DLD1 (cell line): ENCODE results near the gene NCKAP5.
"Not testable (repeated sequence)": the region's sequence is repeated elsewhere in the genome, so short reads cannot be mapped to it uniquely, and the experiment has no call there.

ENCODE experiments used
- in situ Hi-C: cut with HindIII; loops from 2 replicates; pipeline ENCODE4 v1.10.0; 2017; ENCODE audit warnings: low sequenced_read_pairs

The NCKAP5 gene

DNA sequence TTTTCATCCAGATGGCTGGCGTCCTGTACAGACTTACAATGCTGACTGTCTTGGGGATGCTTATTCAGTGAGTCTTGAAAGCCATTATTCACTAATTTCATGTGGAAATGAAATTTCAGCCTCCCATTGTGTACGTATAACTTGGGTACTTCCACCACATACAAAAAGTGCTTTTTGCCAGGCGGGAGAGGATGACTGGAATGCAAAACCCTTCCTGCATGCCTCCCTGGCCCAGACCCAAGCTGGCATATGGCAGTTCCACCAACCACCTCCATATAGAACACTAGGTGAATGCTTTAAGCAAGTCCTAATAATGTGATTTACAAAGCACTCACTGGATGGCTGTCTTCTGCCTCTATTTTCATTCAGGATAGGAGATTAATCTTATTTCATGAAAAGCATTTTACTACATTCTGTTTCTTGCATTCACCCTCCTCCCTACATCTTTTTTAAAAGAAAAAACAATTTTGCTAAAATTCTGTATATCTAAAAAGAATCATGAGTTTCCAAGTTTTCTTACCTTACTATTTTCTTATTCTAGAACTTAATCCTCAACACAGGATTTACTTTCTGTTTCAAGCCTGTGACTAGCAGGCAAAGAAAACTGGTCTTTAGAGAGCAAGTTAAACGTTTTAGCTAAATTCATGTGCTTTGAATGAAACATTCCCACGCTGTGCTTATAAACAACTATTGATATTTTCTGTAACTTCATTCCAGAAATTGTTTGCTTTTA, 327.6 kb downstream of the NCKAP5 start:
- in situ Hi-C loops: no loop called here

DNA sequence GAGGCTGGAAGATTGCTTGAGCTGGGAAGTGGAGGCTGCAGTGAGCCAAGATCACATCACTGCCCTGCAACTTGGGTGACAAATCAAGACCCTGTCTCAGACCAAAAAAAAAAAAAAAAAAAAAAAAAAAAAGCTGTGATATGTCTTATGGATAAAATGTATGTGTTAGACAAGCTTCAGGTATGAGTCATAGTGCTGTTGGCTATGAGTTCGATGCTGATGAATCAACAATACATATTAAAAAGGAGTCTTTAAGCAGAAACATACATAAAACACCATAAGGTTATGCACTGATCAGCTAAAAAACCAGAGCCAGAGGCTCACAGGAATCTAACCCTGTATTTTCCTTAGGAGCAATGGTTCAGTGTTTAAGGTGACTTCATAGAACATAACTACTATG, 332.3 kb downstream of the NCKAP5 start:
- in situ Hi-C loops: no loop called here

DNA sequence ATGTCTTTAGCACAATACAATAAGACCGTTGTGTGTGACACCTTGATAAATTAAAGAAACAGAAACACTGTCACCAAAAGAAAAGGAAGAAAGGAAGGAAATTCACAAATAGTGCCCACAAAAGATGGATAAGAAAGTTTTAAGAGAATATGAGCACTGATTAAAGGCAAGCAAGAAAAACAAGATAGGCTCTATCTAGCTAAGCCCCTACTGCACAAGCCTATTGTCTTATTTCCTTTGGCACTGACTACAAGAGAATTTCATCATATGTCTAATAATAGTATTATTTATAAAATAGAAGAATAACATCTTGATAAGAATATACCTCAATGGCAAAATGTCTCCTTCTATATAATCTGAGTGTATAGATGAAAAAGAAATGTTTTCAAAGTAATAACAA, 335.7 kb downstream of the NCKAP5 start:
- in situ Hi-C loops: no loop called here

DNA sequence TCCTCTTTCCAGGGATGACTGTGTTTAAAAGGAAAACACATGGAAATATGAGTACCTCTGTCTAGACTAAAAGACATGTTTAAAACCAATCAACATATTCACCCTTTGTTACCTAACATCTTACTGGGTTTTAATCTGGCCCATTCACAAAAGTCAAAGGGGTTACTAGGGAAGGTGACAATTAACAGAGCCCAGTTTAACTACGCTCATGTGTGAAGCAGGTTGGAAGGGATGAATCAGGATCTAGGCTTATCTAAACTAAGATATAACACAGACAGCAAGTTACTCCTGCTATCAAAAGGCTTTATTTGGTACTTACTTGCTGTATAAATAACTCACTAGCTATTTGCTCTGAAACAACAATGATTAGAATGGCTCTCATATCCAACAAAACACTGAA, 337.0 kb downstream of the NCKAP5 start:
- in situ Hi-C loops: no loop called here

DNA sequence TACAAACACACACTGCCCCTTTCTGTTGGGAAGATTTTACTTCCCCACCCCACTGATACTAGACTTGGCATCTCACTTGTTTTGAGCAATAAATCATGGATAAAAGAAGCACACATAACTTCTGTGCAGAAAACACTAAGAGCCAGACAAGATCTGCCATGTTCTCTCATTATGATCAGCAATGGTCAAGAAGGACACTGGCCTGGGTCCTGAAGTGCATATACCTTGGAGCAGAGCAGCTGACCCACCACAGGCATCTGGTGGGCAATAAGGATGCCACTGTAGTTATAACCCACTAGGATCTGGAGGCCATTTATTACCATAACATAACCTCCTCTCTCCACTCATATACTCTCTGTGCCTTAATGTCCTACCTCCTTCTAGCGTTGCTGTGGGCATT, 338.3 kb downstream of the NCKAP5 start:
- in situ Hi-C loops: no loop called here

DNA sequence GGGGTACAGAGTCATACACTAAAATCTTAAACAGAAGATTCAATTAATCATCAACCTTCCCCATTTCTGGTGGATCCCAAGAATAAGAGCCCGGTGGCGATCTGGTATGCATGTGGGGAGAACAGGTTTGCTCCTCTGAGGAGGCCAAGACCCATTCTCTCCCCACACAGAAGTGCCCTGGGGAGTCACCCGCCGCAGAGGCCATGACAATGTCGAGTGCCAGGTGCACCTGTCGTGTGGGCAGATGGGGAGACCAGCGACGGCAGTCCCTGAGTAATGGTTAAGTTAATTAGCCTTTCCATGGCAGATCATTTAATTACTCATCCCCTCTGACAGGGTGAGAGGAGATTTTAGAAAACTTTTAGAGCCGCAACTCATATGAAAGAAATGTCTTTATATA, 345.0 kb downstream of the NCKAP5 start:
- in situ Hi-C loops: no loop called here

DNA sequence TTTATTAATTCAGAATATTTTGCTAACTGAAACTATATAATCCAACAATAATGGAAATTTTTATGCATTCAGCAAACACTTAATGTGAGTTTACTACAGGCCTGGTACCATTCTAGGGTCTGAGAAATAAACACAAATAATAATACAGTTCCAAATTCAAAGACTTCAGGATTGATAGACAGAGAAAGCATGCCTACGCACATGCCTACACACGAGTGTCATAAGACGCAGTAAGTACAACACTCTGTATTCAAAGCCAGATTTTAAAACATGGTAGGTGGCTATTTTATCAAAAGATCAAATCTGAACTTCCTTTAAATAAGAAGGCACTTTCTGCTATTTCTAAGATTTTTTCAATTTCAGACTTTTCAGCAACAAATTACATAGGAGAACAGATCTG, 346.9 kb downstream of the NCKAP5 start:
- in situ Hi-C loops: no loop called here

DNA sequence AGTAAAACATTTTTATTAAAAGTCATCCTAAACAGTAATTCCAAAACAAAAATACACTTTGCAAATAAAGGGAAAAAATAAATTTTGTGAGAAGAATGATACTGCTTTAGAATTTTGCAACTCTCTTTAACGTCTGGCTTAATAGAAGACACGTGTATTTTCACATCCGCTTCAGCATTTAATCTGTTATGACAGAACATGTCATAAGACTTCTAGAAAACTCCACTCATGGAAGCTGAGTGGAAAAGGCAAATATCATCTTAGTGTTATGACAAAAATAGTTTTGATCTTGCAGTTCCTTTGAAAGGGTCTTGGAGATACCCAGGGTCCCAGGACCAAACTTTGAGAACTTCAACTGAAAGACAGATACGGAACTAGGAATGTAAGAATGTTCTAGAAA, 350.1 kb downstream of the NCKAP5 start:
- in situ Hi-C loops: no loop called here

DNA sequence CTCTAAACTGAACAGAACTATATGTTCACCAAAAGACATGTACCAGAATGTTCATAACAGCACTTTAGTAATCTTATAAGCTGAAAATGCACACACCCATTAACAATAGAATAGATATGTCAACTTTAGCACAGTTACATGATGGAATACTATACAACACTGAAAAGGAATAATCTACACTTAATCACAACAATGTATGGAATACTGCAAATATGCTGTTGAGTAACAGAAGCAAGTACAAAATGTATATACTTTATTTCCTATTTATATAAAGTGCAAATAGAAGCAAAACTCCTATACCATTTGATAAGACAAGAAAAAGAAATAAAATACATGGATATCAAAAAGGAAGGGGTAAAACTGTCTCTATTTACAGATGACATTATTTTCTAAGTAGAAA, 352.8 kb downstream of the NCKAP5 start:
- in situ Hi-C loops: no loop called here

DNA sequence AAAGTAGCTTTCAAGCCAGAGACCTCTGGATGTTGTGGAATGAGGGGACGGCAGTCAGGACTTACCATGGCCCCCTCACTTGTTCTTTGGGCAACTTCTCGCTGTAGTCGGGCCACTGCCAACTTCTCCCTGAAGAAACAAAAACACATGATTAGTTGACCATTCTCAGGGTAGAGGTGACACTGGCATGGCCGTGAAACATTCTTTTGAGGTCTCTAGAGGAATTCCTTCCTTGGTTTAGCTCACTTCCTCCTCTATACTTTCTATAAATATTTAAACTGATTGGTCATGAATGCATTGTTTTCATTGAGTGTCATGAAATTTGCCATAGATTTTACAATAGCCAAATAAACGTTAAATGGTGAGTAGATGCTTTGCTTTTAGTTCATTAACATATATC, 354.6 kb downstream of the NCKAP5 start:
- in situ Hi-C loops: no loop called here

DNA sequence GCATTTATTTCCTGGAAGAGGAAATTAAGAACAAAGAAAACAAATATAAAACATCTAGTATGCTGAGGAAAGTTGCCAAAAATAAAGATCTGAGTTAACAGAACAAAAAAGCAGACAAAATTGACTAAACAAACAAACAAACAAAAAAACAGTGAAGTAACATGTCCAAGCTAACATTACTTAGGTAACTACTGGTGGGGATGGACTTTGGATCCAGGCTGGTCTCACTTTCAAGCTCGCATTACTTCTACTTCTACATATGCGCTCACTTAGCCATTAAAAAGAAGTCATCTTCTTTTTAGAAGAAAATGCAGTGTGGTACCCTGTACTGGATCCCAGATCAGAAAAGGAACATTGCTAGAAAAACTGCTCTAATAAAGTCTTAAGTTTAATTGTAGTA, 358.9 kb downstream of the NCKAP5 start:
- in situ Hi-C loops: no loop called here

DNA sequence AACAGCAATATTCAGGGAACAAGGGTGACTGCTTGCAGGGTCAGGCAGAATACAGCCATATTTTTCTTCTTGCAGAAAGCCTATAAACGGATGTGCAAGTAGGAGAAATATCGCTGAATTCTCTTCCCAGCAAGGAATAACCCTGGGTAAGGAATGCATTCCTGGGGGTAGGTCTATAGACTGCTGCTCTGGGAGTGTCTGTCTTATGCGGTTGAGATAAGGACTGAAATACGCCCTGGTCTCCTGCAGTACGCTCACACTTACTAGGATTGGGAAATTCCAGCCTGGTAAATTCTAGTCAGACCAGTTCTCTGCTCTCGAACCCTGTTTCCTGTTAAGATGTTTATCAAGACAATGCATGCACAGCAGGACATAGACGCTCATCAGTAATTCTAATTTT, 361.6 kb downstream of the NCKAP5 start:
- in situ Hi-C loops: not testable (repeated sequence)

DNA sequence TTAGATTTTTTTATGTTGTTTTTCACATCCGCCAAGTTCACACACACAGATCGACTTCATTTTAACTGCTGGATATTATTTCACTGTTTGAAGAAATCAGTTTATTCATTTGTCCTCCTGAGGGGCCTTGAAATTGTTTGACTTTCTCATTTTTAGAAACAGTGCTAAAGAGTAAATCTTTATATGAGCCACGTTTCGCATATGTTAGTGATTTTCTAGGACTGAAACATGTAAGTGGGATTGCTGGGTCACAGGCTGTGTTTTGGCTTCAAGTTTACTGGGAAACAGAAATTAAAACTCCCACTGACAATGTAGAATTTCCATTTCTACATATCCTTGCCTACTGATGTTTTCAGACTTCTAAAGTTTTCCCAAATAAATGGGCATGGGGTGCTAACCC, 363.8 kb downstream of the NCKAP5 start:
- in situ Hi-C loops: no loop called here

DNA sequence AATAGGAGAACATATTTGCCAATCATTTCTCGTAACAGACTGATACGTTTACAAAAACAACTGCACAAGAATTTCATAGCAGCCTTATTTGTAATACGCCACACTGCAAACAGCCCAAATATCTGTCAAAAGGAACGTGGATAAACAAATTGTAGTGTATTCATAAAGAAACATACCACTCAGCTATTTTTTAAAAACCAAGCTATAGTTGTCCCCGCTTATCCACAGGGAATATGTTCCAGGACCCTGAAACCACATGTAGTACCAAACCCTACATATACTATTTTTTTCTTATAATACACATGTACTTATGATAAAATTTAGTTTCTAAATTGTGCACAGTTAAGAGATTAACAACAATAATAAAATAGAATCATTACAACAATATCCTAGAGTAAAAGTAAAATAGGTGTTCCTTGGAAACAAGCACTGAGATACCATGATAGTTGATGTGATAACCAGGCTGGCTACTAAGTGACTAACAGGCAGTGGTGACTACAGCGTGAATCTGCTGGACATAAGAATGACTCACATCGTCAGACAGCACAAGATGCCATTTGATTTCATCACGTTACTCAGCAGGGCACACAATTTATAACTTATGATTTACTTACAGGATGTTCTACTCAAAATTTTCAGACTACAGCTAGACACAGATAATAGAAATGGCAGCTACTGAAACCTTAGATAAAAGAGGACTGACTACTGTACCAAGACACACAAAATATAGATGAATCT, 367.4 kb downstream of the NCKAP5 start:
- in situ Hi-C loops: no loop called here

DNA sequence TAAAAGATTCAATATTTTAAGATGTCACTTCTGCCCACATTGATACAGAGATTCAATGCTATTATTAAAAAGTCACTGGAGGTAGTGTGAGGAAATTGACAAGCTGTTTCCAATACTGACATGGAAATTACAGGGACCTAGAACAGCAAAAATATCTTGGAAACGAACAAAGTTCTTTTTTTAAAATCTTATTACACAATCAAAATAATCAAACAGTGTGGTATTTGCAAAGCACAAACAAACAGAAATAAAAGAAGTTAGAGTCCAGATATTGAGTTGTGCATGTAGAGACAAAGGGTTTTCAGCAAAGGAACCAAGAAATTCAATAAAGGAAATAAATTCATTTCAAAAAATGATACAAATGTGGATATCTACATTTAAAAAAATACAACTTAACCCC, 369.6 kb downstream of the NCKAP5 start:
- in situ Hi-C loops: no loop called here

DNA sequence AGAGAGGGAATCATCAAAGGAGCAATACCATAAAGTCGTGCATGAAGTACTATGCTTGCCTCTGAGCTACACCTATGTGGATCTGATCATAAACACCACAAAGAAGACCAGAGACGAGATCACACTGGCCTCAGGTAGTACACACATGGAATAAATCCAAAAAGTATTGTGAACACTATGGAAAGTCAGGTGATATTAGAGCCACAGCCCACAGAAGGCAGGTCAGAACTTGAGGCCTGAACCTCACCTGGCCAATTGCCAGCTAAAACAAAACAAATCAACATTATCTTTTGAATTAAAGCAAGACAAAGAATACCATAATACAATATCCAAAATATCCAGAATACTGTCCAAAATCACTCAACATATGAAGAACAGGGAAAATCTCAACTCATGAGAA, 371.1 kb downstream of the NCKAP5 start:
- in situ Hi-C loops: no loop called here

DNA sequence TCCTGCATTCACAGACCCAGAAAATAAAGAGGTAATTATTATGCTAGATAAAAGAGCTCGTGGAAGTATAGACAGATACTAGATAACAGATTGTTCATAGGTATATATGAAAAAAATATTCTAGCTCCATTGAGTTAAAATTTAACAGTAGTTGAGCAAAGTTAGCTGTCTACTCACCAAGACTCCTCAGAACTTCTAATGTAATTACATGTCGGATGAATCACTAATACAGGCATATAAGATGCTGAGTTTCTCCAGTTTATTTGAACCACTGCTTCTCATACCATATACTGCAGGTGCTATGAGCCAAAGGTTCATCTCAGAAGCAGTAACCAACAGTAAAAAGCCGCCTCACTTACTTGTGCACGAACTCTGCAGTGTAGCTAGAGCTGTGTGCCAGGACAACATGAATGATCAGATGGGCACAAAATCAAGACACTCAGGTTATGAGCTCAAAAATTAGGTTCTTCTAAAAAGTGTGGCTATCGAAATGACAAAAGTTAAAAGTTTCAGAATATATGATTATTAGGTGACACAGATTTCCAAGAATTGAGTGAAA, 373.4 kb downstream of the NCKAP5 start:
- in situ Hi-C loops: no loop called here

DNA sequence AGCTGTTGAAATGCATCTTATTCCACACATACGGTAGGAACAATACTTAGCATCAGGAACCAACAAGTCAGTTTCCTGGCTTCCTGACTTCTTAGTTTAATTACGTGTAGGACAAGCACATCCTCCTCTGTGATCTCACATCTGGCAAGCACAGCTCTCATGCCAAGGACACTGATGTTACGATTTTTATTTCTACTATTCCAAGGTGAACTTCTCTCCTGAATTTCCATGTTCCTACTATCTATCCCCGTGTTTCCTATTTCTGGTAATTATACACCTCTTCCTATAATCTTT, 374.0 kb downstream of the NCKAP5 start:
- in situ Hi-C loops: no loop called here

DNA sequence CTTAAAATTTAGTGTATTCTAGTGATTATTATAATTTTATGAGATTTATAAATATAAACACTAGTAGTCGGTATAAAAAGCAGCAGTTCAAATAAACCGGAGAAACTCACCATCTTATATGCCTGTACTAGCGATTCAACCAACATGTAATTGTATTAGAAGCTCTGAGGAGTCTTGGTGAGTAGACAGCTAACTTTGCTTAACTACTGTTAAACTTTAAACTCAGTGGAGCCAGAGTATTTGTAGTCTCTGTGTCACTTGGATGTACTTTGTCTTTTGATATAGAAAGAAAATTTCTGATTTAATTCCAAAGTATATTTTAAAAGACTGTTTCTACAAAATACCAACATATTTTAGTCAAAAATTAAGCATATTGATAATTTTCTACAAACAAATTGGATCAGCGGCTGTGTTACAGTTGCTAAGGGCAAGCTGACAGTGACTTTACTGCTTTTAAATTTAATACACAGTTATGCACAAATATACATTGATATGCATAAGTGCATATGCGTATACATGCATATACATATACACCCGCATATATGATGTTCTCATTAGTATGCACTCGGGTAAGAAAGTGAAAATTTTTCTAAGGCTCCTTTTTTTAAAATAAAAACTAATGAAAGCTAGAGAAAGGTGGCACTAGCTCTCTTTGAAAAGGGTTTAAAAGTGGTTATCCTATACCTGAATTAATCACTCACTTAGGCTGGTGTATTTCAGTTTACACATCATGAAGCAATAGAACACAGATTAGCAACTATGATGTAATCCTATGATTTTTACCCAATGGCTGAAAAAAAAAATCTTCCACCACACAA, 374.5 kb downstream of the NCKAP5 start:
- in situ Hi-C loops: no loop called here

DNA sequence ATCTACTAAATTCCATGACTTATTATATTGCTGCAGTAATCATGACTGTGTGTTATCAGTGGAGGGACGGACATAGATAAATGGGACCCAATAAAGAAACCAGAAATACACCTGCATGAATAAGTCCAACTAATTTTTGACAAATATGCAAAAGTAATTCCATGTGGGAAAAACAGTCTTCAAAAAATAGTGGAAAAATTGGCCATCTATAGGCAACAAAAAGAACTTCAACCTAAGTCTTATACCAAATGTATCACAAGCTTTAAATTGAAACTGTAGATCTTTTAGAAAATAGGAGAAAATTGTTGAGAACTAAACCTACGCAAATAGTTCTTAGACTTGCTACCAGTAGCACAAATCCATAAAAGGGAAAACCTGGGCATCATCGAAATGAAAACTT, 376.2 kb downstream of the NCKAP5 start:
- in situ Hi-C loops: no loop called here

DNA sequence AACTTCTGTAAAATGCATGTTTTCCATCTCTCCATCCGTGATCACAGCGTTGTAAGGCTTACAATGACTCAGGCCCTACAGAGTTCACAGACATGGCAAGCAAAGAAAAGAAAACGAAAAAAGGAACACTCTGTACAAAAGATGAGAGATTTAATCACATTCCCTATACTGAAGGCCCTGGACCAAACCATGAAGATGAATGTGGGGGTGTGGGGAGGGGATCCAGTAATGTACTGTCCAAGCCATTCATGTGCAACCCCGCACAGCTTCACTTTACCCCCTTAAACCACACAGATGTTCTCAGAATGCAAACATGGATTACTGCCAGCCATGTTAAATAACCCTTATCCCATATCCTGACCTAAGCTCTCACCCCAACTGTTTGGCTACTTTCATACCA, 391.1 kb downstream of the NCKAP5 start:
- in situ Hi-C loops: no loop called here

DNA sequence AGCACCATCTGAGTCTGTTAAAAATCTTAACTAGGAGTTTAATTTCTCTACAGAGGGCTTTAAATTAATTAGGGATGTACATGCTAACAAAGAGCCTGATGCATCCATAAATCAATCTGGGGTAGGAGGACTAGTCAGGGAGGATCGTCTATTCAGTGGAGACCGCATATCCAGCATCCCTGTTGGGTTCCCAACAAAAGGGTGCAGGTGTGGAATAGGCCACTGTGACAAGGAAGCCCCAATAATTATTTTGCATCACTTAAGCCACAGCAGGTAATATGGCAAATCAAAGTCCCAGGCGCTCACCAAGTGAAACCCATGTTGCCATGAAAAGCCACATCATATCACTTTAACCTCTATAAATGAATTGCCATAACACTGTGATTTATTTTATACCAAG, 392.3 kb downstream of the NCKAP5 start:
- in situ Hi-C loops: no loop called here
